GM19468 (cell line): Measurements from ENCODE around the gene RNU1-4.
"Not testable (repeated sequence)": the region's sequence is repeated elsewhere in the genome, so short reads cannot be mapped to it uniquely, and the experiment has no call there.

Experiments used
- ATAC-seq: cut with Tn5 transposase; IDR thresholded peaks from one replicate; pipeline ENCODE4 v1.9.1; 2021; ENCODE audit warnings: mild to moderate bottlenecking, moderate library complexity, moderate number of reproducible peaks; ENCODE audit not compliant: unreplicated experiment; ENCODE audit errors: extremely low read depth

Gene RNU1-4

DNA sequence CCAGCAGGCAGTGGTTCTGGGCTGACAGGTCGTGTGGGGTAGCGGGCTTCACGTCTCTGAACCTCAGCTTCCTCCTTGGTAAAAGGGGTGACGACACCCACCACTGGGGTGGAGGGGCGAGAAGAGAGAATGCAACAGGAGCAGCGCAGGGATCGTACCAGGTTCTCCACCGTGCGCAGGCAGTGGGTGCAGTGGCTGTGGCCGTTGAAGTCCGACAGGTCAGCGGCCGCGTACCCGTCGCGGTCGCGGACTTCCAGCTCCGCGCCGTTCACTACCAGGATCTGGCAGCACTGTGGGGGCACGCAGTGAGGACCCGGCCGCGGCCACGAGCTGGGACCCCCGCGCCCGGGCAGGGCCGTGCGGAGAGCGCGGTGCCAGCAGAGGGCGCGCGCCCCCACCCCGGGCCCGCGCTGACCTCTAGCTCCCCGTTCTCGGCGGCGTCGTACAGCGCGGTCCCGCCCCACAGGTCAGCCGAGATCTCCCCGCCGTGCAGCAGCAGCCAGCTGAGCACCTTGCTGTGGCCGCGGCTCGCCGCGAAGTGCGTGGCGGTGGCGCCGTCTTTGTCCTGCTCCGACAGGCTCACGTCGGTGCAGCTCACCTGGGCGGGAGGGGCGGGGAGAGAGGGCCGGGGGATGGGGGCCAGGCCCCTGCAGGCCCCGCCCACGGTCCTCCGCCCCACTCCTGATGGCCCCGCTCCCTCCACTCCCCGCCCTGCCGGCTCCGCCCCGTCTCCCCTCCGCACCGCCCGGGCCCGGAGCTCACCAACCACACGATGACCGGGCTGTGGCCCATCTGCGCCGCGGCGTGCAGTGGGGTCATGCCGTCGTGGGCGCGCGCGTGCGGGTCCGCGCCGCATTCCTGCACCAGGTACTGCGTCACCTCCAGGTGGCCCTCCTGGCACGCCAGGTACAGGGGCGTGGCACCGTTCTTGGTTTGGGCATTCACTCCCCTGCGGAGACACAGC is 32.9 kb upstream of the RNU1-4 start:
- ATAC-seq: not testable (repeated sequence)

DNA sequence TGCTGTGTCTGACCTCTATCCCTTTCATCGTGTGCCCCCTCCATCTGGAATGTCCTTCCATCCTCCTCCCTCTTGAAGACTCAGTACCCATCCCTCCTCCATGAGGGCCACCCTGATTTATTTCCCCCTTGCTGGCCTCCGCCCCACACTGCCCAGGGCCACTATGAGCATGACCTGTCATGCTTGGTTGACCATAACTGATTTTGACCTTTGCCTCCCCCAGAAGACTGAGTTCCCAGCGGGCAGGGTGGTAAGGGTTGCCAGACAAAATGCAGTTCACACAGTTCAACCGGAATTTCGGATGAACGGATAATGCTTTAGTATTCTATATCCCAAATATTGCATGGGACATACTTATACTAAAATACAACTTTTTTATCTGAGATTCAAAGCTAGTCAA is 31.6 kb upstream of the RNU1-4 start:
- ATAC-seq: not testable (repeated sequence)

DNA sequence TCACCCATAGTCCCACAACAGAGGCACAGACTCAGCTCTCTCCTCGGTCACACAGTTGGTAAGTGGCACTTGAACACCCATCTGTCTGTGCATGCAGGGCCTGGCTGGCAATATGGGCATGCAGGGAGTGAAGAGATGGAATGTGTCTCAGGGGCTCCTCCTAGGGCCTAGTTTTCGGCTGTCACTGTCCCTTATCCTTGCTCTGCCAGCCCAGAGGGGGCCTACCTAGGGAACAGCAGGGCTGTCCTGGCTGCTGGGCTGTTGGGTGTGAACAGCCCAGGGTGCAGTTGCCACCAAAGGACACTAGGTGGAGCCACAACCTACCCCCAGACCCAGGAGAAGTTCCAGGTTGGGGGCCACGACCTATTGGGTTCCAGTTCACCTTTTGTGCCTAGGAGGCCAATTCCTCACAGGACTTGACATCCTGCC is 30.6 kb upstream of the RNU1-4 start:
- ATAC-seq: not testable (repeated sequence)

DNA sequence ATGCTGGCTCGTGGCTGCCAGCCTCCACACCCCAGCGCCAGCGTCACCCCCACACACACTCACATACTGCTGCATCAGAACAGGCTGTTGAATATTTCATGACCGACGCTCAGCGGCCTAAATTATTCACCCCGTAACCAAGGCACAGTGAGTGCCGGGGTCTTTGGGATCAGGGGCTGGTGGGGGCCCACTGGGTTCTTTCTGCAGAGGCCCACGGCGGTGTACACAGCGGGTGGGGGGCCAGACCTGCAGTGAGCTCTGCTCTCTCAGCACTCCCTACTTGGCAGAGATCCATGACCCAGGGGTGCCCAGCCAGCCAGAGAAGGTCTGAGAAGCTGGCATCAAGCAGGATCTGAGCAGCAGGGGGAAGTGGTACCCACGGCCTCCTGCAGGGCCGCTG is 29.7 kb upstream of the RNU1-4 start:
- ATAC-seq: not testable (repeated sequence)

DNA sequence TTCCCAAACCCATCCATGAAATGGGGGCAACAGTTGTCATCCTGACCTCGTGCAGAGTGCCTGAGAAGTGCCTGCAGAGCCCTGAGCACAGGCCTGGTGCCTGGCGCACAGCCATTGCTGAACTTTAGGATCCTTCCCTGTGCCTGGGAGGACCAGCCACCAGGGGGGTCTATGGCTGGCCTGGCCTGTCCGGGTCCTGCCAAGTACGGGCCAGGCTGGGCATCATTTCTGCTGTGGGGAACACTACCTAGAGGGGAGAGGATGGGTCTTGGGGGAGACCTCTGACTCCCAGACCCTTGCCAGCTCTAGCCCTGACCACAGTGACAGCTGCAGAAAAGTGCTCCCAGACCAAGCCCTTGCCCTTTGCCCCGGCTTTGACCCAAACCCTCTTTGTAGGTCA is 28.2 kb upstream of the RNU1-4 start:
- ATAC-seq: not testable (repeated sequence)

DNA sequence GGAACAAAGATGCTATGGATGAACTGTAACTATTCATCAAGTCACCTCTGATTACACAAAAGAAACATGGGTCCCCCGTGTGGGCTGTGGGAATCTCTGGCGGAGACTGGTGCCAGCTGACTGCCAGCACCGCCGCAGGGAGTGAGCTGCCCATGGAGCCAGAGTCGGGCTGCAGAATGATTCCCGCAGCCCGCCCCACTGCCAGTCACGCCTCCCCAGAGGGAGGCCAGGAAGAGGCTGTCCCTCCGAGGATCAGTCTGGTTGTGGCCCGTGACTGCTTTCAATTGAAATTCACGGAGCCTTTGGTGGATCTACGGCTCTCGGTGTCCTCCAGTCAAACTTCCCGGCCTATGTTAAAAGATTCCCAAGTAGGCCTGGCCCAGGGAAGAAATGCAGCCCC is 27.7 kb upstream of the RNU1-4 start:
- ATAC-seq: not testable (repeated sequence)

DNA sequence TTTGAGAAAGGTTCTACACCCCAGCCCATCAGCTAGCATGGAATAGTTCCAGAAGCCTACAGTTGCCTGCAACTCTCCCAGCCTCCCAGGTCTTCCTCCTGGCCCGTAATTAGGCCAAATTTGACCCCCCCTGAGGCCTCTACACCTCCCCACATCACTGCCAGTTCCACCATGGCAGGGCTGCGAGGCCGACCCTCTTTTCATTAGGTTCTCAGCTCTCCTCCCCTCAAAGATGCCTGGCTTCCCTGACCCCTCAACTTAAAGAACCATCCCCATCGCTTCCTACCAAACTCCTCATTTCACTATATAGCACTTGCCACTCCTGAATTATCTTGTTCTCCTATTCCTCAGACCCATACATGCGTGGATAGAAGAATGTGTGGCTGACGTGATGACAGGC is 27.3 kb upstream of the RNU1-4 start:
- not testable (repeated sequence) for ATAC-seq

DNA sequence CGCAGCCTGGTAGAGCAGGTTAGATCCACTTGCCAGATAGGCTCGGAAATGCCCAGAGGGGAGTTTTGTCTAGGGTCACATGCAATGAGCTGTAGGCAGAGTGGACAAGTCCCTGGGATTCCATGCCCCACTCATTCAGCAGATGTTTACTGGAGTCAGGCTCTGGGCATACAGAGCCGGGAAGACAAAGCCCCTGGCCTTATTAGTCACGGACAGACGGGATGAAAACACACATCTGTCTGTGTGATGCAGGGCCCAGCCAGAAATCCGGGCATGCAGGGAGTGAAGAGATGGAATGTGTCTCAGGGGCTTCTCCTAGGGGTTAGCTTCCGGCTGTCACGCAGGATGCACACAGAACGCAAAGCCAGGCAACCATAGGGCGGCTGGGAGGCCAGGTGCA is 26.8 kb upstream of the RNU1-4 start:
- not testable (repeated sequence) for ATAC-seq

DNA sequence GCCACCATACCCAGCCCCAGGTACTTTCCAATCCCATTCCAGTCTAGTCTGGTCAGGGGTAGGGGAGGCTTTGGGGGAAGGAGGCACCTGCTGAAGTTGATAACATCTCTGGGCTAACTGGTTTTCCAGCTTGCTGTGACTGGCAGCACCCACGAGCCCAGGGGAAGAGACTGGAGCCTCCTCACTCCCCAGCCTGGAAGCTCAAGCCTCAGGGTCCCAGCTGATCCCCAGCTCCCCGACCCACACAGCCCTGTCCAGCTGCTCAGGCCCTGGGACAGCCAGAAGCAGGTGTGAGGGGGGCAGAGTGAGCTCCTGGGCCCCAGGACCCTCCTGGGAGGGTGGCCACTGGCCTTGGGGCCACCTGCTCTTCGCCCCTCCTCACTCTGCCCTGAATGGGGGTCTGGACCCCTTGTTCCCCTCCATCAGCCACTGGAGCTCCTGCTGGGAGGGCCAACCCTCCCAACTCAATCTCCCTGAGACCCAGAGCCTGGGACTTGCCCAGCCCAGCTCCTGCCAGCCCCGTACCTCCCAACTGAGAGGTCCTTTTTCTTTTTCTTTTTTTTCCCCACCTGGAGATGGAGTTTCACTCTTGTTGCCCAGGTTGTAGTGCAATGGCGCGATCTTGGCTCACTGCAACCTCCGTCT is 23.5 kb upstream of the RNU1-4 start:
- no peak for ATAC-seq

DNA sequence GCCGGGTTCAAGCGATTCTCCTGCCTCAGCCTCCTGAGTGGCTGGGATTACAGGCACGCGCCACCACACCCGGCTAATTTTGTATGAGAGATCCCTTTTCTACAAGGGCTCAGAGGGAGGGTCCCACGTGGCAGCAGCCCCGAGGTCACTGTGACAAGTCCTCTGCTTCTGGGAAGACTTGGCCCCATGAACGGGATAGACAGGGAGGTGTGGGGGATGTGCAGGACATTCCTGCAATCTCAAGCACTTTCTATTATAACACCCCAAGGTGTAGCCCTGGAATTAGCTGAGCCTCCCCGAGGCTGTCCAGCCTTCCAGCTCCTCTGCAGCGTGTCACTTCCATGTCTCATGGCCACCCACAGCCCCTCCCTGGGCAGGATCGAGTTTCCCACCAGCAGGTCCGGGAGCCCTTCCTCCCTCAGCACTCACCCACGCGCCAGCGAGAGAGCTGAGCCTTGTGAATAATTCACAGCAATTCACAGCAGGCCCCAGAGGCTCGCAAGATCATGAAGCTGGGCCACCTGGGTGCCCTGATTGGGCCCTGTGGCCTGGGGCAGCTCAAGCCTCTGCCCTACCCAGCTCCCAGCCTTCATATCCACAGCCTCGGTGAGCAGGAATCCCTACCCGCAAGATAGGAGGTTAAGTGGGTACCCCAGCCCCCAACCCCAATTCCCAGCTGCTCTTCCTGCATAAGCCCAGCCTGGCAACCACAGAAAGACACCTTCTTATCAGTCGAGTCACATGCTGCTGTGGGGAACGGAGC is 22.8 kb upstream of the RNU1-4 start:
- ATAC-seq: no peak

DNA sequence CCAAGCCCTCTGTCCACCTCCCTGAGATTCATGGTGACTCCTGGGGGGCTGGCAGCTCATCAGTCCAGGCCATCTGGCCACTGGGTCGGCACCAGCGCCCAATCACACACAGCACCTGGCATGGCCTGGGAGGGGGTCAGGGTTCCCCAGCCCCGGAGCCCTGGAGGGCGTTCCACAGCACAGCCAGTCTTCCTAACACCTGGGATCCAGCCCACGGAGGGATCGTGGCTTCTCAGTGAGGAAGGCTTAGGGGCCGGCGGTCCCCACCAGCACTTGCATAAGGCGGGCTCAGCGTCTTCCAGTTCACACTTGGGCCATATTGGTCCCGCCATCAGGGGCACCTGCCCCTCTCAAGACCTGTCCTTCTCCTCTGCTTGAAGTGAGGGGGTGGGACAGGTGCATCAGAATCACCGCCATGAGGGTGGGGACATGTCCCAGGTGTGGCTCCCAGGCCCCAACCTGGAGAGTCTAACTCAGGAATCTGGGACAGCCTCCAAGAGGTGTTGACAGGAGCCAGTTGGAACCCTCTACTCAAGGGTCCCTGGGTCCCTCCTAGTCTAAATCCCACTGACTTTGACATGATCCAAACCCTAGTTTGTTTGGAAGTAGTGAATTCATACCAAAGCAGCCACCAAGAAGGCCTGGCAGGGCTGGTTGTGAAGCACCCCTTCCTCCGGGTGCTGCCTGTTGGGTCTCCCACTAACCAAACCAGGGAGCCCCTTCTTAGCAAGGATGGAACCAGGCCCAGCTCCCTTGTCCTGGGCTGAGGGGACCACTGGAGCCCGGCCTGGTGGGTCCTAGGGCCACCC is 22.0 kb upstream of the RNU1-4 start:
- ATAC-seq: not testable (repeated sequence)

DNA sequence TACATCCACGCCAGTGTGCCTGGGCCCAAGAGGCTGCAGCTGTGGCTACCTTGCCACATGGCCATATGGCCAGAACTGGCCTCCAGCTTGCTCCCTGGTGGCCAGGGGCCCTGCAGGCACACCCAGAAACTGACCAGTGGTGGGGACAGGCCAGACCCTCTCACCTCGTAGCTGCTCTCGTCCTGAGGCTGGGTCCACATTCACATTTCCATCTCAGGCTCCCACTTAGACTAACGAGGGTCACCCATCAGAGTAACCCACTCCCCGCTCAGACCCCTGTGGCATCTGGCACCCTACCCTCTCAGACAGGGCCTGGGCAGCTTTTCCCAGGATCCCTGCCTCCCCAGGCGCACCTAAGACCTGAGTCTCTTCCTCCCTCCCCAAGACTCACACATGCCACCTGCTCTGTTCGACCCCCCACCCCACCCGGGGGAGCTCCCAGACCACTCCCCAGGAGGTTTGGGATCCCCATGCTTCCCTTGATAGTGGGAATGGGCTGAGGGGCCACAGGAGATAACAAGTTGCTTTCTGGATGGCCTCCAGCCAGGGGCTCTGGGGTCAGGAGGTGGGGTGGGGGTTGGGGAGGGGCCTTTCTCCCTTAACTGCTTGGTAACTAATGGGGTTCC is 21.3 kb upstream of the RNU1-4 start:
- no peak for ATAC-seq

DNA sequence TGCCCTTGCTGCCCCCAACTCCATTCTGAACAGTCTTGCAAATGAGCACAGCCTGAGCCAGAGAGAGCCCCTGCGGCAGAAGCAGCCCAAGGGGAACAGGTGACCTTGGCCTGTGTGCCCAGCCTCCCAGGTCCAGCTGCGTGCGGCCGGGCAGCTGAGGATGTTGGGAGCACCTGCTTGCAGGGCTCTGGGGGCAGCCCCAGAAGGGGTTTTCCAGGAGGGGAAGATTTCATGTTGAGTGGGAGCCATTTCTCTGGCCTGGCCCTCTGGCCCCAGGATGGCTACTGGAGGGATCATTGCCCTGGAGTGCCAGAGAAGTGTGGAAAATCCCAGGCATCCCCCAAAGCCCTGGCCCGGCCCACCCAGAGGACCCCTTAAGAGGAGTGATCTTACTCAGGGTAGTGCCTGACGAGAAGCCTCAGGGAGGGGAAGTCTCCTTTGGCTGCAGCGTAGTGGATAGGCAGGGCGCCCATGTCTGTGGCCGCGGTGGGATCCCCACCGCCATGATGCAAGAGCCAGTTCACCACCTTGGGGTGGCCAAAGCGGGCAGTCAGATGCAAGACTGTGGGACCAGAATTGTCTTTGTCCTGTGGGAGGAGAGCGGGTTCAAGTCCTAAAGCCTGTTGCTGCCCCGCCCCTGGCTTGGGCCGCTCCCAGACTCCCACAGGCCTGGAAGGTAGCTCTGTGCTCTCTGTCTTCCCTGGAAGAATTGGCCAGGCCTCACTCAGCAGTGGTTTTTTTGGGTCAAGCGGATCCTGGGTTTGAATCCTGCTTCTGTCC is 20.6 kb upstream of the RNU1-4 start:
- no peak for ATAC-seq

DNA sequence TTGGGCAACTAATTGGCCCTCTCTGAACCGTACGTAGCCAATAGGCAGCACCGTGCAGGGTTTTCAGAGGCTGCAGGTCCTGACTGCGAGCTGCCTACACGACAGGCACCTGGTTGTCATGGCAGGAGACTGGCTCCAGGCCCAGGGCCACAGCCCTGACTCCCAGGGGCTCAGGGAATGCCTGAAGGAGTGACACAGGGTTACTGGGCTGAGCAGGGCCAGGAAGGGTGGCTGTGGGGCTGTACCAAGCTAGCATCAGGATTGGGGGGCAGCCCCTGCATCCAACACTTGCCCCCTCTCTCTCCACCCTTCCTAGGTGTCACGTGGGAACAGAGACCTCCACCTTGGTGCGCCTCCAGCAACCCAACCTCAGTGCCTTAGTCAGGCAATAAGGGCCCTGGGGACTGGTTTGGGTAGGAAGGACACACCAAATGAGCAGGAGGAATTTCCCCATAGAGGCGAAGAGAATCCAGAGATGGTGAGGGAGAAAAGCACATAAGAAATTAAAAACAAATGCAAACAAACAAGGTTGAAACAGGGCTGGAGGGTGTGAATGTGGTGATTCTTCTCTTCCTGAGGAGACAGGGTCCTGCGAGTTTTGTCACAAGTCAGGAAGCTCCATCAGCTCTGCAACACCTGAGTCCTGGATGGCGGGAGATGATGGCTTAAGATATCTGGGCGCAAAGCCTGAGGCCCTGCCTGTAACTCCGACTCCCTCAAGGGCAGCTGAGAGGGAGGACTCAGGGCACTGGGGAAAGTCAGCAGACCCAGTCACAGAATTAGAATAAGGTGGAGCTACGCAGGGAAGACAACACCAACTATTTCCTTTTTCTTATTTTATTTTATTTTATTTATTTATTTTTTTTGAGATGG is 19.7 kb upstream of the RNU1-4 start:
- no peak for ATAC-seq

DNA sequence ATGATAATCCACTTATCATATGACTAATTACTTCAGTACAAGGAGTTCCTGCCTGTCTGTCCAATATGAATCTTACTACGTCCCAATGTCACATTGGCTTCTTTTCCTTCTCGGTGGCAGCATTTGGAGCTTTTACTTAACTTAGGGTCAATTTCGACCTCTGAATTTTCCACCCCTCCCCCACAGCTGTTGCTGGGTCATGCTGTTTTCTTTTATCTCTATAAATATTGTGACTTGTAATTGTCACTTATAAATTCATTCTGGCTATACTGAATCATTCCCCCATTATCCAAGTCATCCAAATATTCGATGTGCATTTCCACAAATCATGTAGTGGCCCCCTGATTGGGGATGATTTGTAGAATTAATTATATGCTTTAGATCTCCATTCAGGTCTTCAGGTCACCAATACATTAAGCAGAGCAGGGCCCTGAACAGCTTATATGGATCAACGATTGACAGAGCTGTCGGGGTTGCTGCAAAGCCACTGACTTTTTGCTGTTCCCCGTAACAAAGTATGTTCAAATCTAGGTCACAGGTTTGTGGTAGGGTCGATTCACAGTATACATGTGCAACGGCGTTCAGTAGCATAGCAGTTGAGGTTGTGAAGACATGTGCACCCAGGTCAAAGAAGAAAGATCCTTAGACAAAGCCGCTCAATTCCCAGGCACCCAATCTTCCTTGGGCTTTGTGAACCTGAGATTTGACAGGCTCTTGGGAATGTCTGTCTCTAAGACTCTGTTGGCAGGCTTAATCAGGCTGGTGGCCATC is 18.3 kb upstream of the RNU1-4 start:
- no peak for ATAC-seq

DNA sequence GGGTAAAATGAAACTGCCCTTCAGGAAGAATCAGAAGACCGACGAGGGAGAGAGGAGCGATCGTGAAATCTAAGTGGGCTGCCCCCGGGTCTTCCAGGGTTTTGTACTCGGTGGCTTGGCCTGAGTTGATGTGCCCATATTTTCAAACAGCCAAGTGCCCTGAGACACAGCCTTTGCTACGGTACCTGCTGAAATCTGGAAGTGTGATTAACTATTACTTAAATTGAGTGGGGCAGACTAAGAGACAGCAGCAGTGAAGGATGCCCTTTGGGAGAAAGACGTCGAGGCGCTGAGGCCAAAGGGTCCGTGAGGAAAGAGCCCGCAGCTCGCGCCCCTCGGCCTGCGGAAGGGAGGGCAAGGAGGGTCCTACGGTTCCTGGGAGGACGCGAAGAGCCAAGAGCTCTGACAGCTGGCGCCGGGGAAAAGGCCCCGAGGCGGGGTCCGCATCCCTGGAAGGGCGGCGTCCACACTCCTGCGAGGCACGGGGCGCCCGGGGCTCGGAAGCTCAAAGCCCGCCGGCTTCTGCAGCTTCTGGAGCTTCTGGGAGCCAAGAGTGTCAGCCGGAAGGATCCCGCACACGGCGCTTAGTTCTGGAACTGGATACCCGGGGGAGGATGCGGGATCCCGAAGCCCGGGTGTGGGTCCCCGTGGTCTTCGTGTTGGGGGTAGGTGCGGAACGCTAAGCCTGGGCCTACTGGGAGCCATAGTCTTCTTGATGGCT is 15.4 kb upstream of the RNU1-4 start:
- no peak for ATAC-seq
